CD4-positive, alpha-beta T cell treated with Interleukin-15 for 4 hours (primary cell): ENCODE results near the gene PFN3.

Source experiments
- DNase-seq: peaks from one replicate; pipeline ENCODE4 v3.0.0-alpha.2; 2020; ENCODE audit warnings: low spot score

PFN3 gene

DNA sequence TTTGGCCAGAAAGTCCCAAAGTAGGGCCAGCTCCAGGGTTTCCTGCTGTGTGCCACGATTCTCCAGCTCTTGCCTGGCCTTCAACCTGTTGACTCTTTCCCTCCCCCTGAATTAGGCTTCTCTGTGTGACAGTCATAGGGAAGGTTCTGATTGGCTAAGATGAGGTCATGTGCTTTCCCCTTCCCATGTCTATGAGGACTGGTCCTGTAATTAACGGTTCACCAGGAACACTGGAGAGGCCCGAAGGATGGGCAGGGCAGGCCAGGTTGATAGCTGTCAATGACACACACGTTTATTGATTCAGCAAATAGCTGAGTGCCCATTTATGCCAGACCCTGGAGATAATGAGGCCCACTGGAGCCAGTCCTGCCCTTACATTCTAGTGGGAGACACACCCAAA, 37.2 kb upstream of the PFN3 start:
- DNase-seq, result no peak

DNA sequence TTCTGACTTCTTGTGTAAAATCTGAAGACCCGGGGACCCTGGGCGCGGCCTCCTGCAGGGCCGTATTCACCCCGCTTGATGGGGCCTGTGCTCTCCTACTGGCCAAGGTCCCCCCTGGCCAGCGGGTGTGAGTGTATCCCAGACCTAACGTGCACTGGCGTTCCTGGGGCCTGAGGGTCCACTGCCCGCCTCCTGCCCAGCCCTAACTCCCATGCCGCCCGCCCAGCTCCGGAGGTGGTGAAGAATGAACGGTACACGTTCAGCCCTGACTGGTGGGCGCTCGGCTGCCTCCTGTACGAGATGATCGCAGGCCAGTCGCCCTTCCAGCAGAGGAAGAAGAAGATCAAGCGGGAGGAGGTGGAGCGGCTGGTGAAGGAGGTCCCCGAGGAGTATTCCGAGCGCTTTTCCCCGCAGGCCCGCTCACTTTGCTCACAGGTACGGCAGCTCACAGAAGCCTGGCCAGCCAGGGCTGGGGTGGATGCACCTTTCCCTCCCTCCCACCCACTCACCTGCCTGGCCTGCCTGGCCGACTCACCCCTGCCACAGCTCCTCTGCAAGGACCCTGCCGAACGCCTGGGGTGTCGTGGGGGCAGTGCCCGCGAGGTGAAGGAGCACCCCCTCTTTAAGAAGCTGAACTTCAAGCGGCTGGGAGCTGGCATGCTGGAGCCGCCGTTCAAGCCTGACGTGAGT, 35.5 kb upstream of the PFN3 start:
- no peak for DNase-seq

- DNase-seq, result no peak
Observed at GRCh38 chr5:177434942-177435738, 34.7 kb upstream of the PFN3 start.

DNA sequence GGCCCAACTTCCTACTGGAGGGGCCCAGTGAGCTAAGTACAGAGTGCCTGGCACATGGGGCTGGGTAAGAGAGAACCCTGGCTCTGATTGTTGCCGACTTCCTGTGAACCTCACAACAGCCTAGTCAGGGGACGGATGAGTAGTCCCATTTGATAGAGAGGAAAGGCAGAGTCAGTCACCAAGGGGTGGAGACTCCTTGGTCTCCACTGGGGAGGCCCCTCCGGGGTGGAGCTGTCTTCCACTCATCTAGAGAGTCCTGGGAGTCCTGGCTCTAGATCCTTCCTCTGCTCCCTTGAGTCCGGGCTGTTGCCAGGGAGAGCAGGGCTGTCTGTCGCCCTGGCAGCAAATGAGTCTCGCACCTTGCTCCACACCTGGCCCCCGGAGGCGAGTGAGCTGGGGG, 34.0 kb upstream of the PFN3 start:
- peak; percentile 72 for DNase-seq

- DNase-seq, result no peak
Observed at GRCh38 chr5:177433658-177434217, 33.3 kb upstream of the PFN3 start.

GRCh38 chr5:177432839-177433657, 32.6 kb upstream of the PFN3 start:
- no peak for DNase-seq

DNA sequence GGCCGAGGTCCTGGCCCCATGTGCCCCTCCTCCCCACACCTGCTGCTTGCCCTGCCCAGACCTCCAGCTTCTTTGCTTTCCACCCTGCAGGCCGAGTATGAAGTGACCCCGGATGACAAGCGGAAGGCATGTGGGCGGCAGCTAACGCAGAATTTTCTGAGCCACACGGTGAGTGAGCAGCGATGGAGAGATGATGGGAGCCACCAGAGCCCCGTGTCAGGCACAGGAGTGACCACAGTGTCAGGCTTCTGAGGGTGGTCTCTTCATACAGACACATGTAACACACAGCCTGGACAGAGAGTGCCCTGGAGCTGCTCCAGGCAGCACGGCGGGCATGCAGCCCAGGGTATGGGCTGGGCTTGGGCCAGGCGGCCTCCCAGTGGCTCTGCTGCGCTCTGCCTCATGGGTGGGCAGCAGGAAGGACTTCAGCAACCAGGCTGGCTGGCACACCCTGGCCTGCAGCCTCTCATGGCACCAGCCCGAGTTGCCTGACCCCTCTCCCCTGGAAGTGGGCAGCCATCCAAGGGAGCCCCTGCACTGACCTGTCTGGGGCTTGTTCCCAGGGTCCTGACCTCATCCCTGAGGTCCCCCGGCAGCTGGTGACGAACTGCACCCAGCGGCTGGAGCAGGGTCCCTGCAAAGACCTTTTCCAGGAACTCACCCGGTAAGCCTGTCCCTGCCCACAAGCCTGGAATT, 31.8 kb upstream of the PFN3 start:
- no peak for DNase-seq

DNA sequence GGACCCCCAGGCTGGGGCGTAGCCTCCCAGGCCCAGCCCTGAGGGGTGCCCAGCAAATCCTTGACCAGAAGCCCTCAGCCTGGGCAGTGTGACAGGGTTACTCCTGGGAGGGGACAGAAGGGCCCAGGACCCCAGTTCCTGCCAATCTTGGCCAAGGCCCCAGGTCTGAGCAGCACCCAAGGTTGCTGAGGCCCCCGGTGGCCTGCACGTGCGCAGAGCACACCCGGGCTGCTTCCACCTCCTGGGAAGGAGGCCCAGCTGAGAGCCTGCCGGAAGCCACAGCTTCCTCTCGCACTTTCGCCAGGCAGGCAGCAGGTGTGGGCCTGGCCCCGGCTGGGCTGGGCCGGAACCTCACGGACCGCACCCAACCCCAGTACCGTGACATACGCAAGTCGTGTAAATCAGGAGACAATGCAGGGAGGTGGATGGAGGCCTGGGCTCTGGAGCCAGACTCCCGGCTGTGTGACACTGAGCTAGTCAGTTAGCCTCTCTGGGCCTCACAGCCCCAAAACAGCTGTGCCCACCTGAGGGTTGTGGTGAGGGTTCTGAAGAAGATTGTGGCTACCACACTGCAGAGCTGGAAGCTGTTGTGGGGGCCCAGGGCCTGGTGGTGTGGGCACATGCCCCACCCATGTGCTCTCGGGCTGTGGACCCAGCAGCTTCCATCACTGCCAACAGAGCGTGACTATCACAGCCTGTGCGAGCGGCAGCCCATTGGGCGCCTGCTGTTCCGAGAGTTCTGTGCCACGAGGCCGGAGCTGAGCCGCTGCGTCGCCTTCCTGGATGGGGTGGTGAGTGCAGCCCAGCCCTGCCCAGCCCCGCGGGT, 31.1 kb upstream of the PFN3 start:
- DNase-seq, result peak; percentile 59

DNA sequence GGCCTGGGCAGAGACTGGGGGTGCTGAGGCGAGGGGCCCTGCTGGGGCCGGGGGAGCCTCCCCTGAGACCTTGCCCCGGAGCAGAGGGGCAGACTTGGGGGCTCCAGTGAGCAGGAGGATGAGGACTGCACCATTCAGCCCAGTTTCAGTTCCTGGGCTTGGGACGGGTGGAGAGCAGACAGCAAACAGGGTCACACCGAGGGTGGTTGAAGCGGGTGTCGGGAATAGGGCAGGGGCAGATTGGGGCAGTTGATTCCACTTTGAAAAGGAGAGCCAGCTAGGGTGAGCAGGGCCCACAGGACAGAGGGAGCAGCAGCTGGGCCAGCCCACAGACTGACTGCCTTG, 30.5 kb upstream of the PFN3 start:
- DNase-seq, result no peak

DNA sequence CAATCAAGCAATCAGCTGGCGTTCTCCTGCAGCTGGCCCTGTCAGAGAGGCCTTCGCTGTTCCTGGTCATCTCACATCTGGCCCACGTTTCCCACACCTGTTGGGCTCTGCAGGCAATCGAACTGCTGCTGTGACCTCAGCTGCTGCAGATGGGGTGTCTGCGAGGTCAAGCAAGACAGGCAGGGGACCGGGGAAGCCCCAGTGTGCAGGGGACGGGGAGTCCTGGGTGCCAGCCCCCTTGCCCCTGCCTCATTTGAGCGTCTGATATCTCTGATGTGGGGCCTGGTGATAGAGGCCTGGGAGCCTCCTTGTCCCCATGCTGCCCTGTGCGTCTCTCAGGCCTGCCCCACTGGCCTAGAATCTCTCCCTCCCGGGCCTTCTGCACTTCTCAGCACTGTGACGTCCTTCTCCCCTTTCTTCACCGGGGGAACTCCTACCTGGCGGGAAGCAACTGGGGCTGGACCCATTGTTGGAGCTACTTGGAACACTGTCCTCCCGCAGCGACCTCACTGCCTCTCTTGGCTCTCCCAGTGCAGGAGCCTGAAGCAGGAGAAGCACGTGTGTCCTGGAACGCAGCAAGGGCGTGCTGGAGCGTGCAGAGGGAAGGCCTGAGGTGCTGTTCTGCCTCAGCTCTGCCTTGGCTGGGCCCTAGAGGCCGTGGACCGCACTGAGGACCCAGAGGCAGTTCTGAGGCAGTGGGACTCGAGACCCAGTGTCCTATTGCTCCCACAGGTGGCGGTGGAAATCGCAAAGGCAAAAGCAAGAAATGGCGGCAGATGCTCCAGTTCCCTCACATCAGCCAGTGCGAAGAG, 29.9 kb upstream of the PFN3 start:
- DNase-seq, result no peak

DNA sequence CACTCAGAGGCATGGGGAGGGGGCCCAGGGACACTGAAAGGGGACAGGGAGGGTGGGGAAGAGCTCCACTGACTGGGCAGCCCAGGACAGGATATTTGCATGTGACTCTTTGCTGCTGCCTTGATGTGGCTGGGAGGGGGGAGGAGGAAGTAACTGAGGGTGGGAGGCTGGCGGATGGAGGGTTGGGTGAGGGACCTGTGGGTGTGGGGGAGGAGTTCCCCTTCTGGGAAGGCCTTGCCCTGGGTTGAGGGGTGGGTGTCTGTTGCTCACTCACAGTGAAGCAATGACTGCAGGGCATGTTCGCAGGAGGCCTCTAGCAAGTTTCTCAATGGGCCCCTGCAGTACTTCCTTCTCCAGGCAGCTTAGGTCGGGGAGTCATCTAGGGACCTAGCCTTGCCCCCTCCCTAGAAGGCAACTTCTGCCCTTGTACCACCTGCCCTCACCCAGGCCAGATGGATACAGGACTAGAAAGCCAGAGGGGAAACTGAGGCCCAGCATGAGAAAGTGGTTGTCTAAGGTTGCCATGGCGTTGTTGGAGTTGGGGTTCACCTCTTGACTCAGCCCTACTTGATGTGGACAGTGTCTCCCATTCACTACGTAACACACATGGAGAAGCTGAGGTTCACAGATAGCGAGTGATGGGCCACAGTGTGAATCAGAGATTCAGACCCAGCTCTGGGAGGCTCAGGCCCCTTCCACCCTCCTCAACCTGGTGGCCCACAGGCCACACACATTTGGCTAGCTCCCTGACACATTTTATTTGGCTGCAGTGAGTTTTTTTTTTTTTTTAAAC, 29.0 kb upstream of the PFN3 start:
- peak; percentile 90 for DNase-seq

DNA sequence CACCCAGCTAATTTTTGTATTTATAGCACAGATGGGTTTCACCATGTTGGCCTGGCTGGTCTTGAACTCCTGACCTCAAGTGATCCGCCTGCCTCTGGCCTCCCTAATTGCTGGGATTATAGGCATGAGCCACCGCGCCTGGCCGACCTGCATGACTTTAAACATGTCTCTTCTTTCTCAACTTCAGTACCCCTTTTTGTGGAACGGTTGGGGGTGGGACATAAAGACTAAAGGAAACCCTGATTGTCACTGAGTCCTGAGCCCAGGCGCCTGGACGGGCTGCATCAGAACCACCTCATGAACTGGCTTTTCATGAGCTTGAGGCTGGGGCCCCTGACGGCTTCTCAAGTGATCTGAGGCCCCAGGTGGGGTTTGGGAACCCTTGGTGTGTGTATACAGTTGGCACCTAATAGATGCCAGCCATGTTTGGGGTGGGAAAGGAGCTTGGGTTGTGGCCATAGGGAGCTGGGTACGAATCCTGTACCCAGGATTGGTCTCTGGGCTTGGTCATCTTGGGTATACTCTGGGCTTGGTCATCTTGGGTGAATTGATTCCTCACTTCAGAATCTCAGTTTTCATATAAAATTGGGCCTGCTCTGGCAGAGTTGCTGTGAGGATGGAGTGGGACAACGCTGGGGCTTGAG, 28.2 kb upstream of the PFN3 start:
- no peak for DNase-seq

DNA sequence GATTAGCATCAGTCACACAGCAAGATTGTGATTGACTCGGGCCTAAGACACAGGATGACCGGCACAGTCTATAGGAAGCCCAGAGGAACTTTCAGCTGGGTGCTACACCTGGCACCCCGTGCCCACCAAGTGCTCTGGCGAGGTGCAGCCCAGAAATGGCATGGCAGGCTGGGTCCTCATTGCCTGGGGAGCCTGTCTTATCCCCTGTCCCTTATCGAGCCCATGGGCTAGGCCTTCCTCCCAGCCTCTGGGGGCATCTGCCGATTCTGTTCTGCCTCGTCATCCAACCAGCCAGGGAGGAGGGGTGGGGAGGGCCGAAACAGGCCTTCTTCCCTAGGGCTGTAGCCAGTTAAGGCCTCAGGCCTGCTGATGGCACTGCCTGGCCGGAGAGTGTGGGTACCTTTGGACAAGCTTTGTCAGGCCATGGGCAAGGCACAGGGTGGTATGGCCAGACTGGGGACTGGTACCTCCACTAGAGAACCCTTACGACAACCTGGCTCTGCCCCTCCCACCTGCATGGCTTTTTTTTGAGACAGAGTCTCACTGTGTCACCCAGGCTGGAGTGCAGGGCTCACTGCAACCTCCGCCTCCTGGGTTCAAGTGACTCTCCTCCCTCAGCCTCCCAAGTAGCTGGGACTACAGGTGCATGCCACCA, 27.6 kb upstream of the PFN3 start:
- no peak for DNase-seq

DNA sequence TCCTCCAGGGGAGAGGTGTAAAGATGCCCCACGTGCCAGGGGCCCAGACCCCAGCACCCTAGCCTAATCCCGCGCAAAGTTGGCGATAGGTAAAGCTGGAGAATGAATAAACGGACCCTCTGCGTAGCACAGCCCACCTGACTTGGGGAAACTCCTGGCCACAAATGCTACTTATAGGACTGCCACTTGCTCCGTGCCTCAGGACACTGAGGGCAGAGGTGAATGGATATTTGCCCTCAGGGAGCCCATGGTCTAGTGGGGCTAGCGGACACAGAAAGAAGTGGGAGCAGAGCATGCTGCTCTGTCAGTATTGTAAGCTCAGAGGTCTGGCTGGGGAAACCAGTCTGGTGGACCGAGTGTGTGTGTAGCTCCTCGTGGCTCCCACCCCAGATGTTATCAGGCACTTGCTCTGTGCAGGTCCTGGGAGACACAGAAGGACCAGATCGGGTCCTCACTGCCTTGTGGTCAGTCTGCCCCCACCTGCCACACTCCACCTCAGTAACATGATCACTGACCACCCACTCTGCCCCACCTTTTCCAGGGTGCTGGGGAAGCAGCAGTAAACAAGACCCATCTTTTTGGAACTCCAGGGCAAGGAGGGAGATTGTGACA, 26.9 kb upstream of the PFN3 start:
- no peak for DNase-seq

GRCh38 chr5:177426566-177427210, 26.2 kb upstream of the PFN3 start, which contains the start of gene GRK6:
GRK6 (plus strand) TSS chr5:177426676; CDS start chr5:177426846, 170 bp downstream.
- peak; percentile 71 for DNase-seq

- peak; percentile 100 for DNase-seq
Observed at GRCh38 chr5:177425801-177426565, 25.5 kb upstream of the PFN3 start.
